Activated T-helper 1 cell treated with anti-CD3 and anti-CD28 coated beads, Interleukin-12 subunit alpha, Interleukin-12 subunit beta, Interleukin-2, Interleukin-4 antibody, amounts not matched to agents 30 ng/mL and 10 ng/mL and 1 ng/mL, durations not matched to agents 14 hours and 24 hours and 36 hours (primary cell): Measurements from ENCODE around the gene FN1. TPM values are rescaled to one million over a fixed set of nuclear protein-coding genes. Genes with fewer than 3 reads are reported as not detected.
A peak's percentile ranks its signal among the peaks of the same experiment; 100 is the strongest.

Source experiments
- DNase-seq: peaks from one replicate; pipeline ENCODE4 v3.0.0; 2021; ENCODE audit warnings: low spot score
- H3K27ac Mint-ChIP-seq: one replicate; pipeline ENCODE4 v1.8.0; 2021; ENCODE audit warnings: mild to moderate bottlenecking, mixed read lengths
- H3K27me3 Mint-ChIP-seq: one replicate; pipeline ENCODE4 v1.8.0; 2022; ENCODE audit warnings: mild to moderate bottlenecking, moderate library complexity, mixed read lengths; ENCODE audit not compliant: insufficient read depth
- H3K36me3 Mint-ChIP-seq: one replicate; pipeline ENCODE4 v1.8.0; 2021; ENCODE audit warnings: low read depth, mixed read lengths
- H3K4me1 Mint-ChIP-seq: one replicate; pipeline ENCODE4 v1.8.0; 2021; ENCODE audit warnings: low read depth, mixed read lengths
- H3K4me3 Mint-ChIP-seq: one replicate; pipeline ENCODE4 v1.8.0; 2021; ENCODE audit warnings: mild to moderate bottlenecking, moderate library complexity, mixed read lengths
- H3K9me3 Mint-ChIP-seq: one replicate; pipeline ENCODE4 v1.8.0; 2021; ENCODE audit warnings: mixed read lengths
- intact Hi-C: fragments of 100-400 bp; cut with micrococcal nuclease; formaldehyde crosslinking; loops from one replicate; pipeline ENCODE4 v1.15.1; 2024
- total RNA-seq: library from RNA; stranded (reverse); gene quantifications from 2 replicates; pipeline ENCODE4 v1.2.3, GENCODE V29; 2022

Gene FN1
- total RNA-seq = 1.6 and 2.7 TPM in 2 replicates

GRCh38 chr2:215435870-215436704, at the start of gene FN1:
FN1 (minus strand) TSS chr2:215436068; CDS start chr2:215435802, 266 bp downstream.
- H3K4me3 Mint-ChIP-seq = peak within 1 kb of the TSS; percentile 85
- peak within 1 kb of the TSS; percentile 7 for H3K27ac Mint-ChIP-seq
- H3K4me1 Mint-ChIP-seq = peaks cover 11% of the 10 kb centered on the region
- H3K27me3 Mint-ChIP-seq = peaks cover 72% of the 10 kb centered on the region
- H3K9me3 Mint-ChIP-seq = no peaks in the 10 kb centered on the region
- peak; percentile 54 for DNase-seq
- intact Hi-C loops = loop anchor here (2.0 to 5.0 kb wide), 3 partner anchors 25 to 629 kb away; partner anchors contain the start of genes ATIC and BARD1
- H3K36me3 Mint-ChIP-seq = no peaks in the 10 kb centered on the region

- Mint-ChIP-seq H3K27me3 (peaks cover 2% of the 10 kb centered on the region), H3K27ac (no peak overlapping the region), H3K4me1 (no peaks in the 10 kb centered on the region), H3K9me3 (no peaks in the 10 kb centered on the region), H3K36me3 (no peaks in the 10 kb centered on the region), H3K4me3 (no peak overlapping the region)
- intact Hi-C loops = no loop called here
- DNase-seq = no peak
Measured at GRCh38 chr2:215485032-215485431, 49.2 kb upstream of the FN1 start.

GRCh38 chr2:215484570-215484969, 48.7 kb upstream of the FN1 start:
- Mint-ChIP-seq H3K4me3 (no peak overlapping the region), H3K4me1 (no peaks in the 10 kb centered on the region), H3K27ac (no peak overlapping the region), H3K36me3 (no peaks in the 10 kb centered on the region), H3K9me3 (no peaks in the 10 kb centered on the region), H3K27me3 (peaks cover 2% of the 10 kb centered on the region)
- no peak for DNase-seq
- intact Hi-C loops = no loop called here

GRCh38 chr2:215483431-215483830, 47.6 kb upstream of the FN1 start:
- peaks cover 4% of the 10 kb centered on the region for H3K27me3 Mint-ChIP-seq

GRCh38 chr2:215479536-215480240, 43.8 kb upstream of the FN1 start:
- DNase-seq = no peak
- Mint-ChIP-seq H3K4me3 (no peak overlapping the region), H3K9me3 (no peaks in the 10 kb centered on the region), H3K27me3 (peaks cover 12% of the 10 kb centered on the region), H3K4me1 (no peaks in the 10 kb centered on the region), H3K27ac (no peak overlapping the region), H3K36me3 (no peaks in the 10 kb centered on the region)
- intact Hi-C loops = no loop called here

More at GRCh38 chr2:215483431-215483830, 47.6 kb upstream of the FN1 start:
- Mint-ChIP-seq H3K36me3 (no peaks in the 10 kb centered on the region), H3K27ac (no peak overlapping the region), H3K4me1 (no peaks in the 10 kb centered on the region), H3K4me3 (no peak overlapping the region), H3K9me3 (no peaks in the 10 kb centered on the region)
- intact Hi-C loops = no loop called here
- DNase-seq = no peak

GRCh38 chr2:215479121-215479520, 43.3 kb upstream of the FN1 start:
- no peaks in the 10 kb centered on the region for H3K36me3 Mint-ChIP-seq
- DNase-seq = no peak
- intact Hi-C loops = no loop called here
- H3K27me3 Mint-ChIP-seq = peaks cover 10% of the 10 kb centered on the region
- no peak overlapping the region for H3K27ac Mint-ChIP-seq
- H3K9me3 Mint-ChIP-seq = no peaks in the 10 kb centered on the region
- H3K4me1 Mint-ChIP-seq = no peaks in the 10 kb centered on the region
- no peak overlapping the region for H3K4me3 Mint-ChIP-seq

- H3K4me1 Mint-ChIP-seq = no peaks in the 10 kb centered on the region
- no peaks in the 10 kb centered on the region for H3K9me3 Mint-ChIP-seq
- H3K36me3 Mint-ChIP-seq = no peaks in the 10 kb centered on the region
- no peak overlapping the region for H3K4me3 Mint-ChIP-seq
- no peak for DNase-seq
- peaks cover 13% of the 10 kb centered on the region for H3K27me3 Mint-ChIP-seq
- H3K27ac Mint-ChIP-seq = no peak overlapping the region
- intact Hi-C loops = no loop called here
Measured at GRCh38 chr2:215476424-215476823, 40.6 kb upstream of the FN1 start.

GRCh38 chr2:215466097-215466909, 30.4 kb upstream of the FN1 start:
- Mint-ChIP-seq H3K4me1 (no peaks in the 10 kb centered on the region), H3K27me3 (peaks cover 8% of the 10 kb centered on the region), H3K9me3 (no peaks in the 10 kb centered on the region), H3K36me3 (no peaks in the 10 kb centered on the region), H3K4me3 (no peak overlapping the region), H3K27ac (no peak overlapping the region)
- no peak for DNase-seq
- intact Hi-C loops = no loop called here

- Mint-ChIP-seq H3K9me3 (no peaks in the 10 kb centered on the region), H3K27ac (no peak overlapping the region), H3K4me3 (no peak overlapping the region), H3K4me1 (no peaks in the 10 kb centered on the region), H3K36me3 (no peaks in the 10 kb centered on the region), H3K27me3 (peaks cover 8% of the 10 kb centered on the region)
- intact Hi-C loops = no loop called here
- no peak for DNase-seq
Measured at GRCh38 chr2:215465256-215465655, 29.4 kb upstream of the FN1 start.

- Mint-ChIP-seq H3K4me3 (no peak overlapping the region), H3K27me3 (peaks cover 8% of the 10 kb centered on the region), H3K9me3 (no peaks in the 10 kb centered on the region), H3K27ac (no peak overlapping the region), H3K4me1 (no peaks in the 10 kb centered on the region), H3K36me3 (no peaks in the 10 kb centered on the region)
- no peak for DNase-seq
- intact Hi-C loops = no loop called here
Measured at GRCh38 chr2:215461836-215462532, 26.1 kb upstream of the FN1 start.

- Mint-ChIP-seq H3K27ac (no peak overlapping the region), H3K36me3 (no peaks in the 10 kb centered on the region), H3K27me3 (peaks cover 8% of the 10 kb centered on the region), H3K4me1 (no peaks in the 10 kb centered on the region), H3K4me3 (no peak overlapping the region), H3K9me3 (no peaks in the 10 kb centered on the region)
- intact Hi-C loops = no loop called here
- DNase-seq = no peak
Measured at GRCh38 chr2:215460682-215461382, 25.0 kb upstream of the FN1 start.

- DNase-seq = no peak
- Mint-ChIP-seq H3K9me3 (no peaks in the 10 kb centered on the region), H3K27me3 (peaks cover 12% of the 10 kb centered on the region), H3K27ac (no peak overlapping the region), H3K4me1 (no peaks in the 10 kb centered on the region), H3K36me3 (no peaks in the 10 kb centered on the region), H3K4me3 (no peak overlapping the region)
- intact Hi-C loops = no loop called here
Measured at GRCh38 chr2:215455958-215456357, 20.1 kb upstream of the FN1 start.
